Measurements from ENCODE around the gene DIAPH3. TPM values are rescaled to one million over a fixed set of nuclear protein-coding genes. Genes with fewer than 3 reads are reported as not detected.

Gene DIAPH3
- total RNA-seq, 2 experiments from 2014 or later = 21.7 to 23.2 TPM

DNA sequence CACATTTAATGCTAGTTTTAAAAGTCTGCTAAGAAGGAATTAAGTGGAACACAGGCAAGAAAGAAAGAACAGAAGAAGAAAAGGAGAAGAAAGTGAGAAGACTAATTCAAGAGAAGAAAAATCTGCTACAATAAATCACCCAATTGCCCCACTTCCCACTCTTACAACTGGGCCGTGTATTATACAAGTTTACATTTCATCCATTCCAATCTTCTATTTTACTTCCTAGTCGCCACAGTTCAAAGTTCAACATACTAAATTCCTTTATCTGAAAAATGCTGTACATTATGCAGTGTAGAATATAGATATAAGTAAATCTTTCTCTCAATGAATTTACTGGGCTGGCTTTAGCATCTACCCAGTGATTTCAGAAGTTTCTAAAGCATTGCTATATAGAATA is 328.2 kb downstream of the DIAPH3 start:
- Mint-ChIP-seq H3K4me3 (no peak overlapping the region), H3K36me3 (ENCODE audit: low read depth) (no peaks in the 10 kb centered on the region), H3K27me3 (no peaks in the 10 kb centered on the region), H3K27ac (no peak overlapping the region), H3K9me3 (no peaks in the 10 kb centered on the region), H3K4me1 (no peaks in the 10 kb centered on the region)
- POLR2A ChIA-PET = no interaction called here
- CTCF ChIA-PET = no interaction called here
- no peak for DNase-seq

DNA sequence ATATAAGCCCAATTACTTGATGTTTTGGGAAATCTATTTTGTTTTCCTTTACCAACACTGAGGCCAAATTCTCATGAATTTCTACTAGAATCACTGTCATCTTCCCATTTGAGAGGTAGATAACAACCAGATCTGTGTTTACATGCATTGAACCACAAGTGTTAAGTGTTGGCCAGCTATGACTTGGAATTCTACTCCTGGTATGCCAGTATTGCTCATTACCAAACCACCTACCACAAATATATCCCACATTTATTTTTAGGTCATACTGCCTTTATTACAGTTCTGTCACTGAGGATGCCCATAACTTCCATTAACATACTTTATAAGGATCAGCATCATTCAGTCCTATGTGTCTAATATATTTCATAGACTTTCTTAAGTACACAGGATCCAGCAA is 328.9 kb downstream of the DIAPH3 start:
- no peaks in the 10 kb centered on the region for H3K36me3 Mint-ChIP-seq (ENCODE audit: low read depth)
- ChIA-PET POLR2A (no interaction called here), CTCF (no interaction called here)
- no peak for DNase-seq
- no peak overlapping the region for H3K27ac Mint-ChIP-seq
- H3K27me3 Mint-ChIP-seq = no peaks in the 10 kb centered on the region
- H3K9me3 Mint-ChIP-seq = no peaks in the 10 kb centered on the region
- no peak overlapping the region for H3K4me3 Mint-ChIP-seq
- H3K4me1 Mint-ChIP-seq = no peaks in the 10 kb centered on the region

DNA sequence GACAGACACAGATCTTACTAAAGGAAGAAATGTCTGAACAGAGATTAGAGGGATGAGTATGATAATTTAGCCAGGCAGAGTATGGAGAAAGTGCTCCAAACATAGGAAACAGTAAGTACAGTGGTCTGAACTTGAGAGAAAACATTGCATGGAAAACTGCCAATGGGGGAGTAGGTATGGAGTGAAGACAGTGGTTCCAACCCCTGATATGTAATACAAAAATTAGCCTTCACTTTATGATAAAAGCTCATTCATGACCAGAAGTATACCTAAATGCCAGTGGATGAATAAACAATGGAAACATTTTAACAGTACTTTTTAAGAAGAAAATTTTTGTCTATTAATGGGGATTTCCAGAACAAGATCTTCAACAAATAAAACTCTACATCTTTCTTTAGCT is 334.0 kb downstream of the DIAPH3 start:
- H3K9me3 Mint-ChIP-seq = no peaks in the 10 kb centered on the region
- DNase-seq = no peak
- H3K4me3 Mint-ChIP-seq = no peak overlapping the region
- H3K27ac Mint-ChIP-seq = no peak overlapping the region
- ChIA-PET CTCF (no interaction called here), POLR2A (no interaction called here)
- H3K4me1 Mint-ChIP-seq = no peaks in the 10 kb centered on the region
- H3K36me3 Mint-ChIP-seq (ENCODE audit: low read depth) = no peaks in the 10 kb centered on the region
- H3K27me3 Mint-ChIP-seq = no peaks in the 10 kb centered on the region

DNA sequence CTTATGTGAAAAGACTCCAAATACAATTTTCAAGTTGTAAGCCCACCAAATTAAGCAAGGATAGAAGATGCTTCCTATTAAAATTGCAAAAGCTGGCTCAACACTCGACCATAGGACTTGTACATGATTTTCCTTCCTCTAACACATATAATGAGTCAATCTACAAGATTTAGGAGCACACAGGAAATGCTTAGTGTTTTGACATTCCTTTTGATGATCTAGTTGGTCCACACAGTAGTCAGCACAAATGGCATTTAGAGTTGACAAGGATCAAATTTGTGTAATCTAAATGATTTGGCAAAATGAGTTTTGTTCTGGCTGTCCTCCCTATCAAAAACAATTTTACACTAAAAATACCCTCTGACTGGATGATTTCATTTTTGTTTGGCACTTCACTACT is 340.2 kb downstream of the DIAPH3 start:
- Mint-ChIP-seq H3K4me3 (no peak overlapping the region), H3K9me3 (no peaks in the 10 kb centered on the region), H3K27me3 (no peaks in the 10 kb centered on the region), H3K4me1 (no peaks in the 10 kb centered on the region), H3K27ac (no peak overlapping the region), H3K36me3 (ENCODE audit: low read depth) (no peaks in the 10 kb centered on the region)
- POLR2A ChIA-PET = no interaction called here
- DNase-seq = no peak
- CTCF ChIA-PET = no interaction called here

DNA sequence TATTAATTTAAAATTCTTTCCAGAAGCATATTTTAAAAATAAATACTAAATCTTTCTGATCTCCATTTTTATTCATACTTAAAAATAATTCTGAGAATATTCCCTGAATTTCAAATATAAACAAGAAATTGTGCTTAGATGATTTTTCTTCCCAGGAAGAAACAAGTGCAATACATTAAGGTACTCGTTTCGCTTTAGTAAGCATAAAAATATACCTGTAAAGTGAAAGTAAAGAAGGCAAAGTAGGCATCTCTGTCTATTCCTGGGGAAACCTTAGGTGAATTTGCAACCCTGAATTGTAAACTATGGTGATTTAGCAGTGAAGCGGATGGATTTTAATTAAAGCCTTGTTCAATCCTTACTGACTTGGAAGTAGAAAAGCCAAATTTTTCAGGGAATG is 354.2 kb downstream of the DIAPH3 start:
- ChIA-PET POLR2A (interaction anchor here (0.6 kb wide), 1 partner anchor 381 kb away, joined by 3 read pairs; no protein-coding TSS in a partner anchor), CTCF (interaction anchor here (0.6 kb wide), 1 partner anchor 103 kb away, joined by 3 read pairs; no protein-coding TSS in a partner anchor)
- Mint-ChIP-seq H3K27me3 (no peaks in the 10 kb centered on the region), H3K36me3 (ENCODE audit: low read depth) (no peaks in the 10 kb centered on the region), H3K27ac (no peak overlapping the region), H3K4me1 (no peaks in the 10 kb centered on the region), H3K4me3 (no peak overlapping the region), H3K9me3 (no peaks in the 10 kb centered on the region)
- DNase-seq = no peak

DNA sequence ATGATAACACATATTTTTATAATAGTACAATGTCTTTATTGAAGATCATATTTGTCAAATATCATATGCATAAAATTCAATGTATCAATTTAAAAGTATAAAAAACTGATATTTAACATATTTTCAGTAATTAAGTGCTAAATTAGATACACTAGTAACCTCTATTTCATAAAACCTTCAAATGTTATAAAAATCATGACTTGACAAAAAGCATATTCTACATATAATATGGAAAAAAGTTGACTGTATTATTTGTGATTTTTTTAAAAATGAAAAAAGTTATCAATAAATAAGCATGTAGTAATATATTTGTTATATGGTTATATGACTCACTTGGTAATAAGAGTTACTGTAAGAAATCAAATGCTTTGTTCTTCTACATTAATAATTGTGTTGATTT is 356.9 kb downstream of the DIAPH3 start:
- no peak for DNase-seq
- Mint-ChIP-seq H3K27me3 (no peaks in the 10 kb centered on the region), H3K4me3 (no peak overlapping the region), H3K9me3 (no peaks in the 10 kb centered on the region), H3K36me3 (ENCODE audit: low read depth) (no peaks in the 10 kb centered on the region), H3K4me1 (no peaks in the 10 kb centered on the region), H3K27ac (no peak overlapping the region)
- CTCF ChIA-PET = no interaction called here
- POLR2A ChIA-PET = no interaction called here

DNA sequence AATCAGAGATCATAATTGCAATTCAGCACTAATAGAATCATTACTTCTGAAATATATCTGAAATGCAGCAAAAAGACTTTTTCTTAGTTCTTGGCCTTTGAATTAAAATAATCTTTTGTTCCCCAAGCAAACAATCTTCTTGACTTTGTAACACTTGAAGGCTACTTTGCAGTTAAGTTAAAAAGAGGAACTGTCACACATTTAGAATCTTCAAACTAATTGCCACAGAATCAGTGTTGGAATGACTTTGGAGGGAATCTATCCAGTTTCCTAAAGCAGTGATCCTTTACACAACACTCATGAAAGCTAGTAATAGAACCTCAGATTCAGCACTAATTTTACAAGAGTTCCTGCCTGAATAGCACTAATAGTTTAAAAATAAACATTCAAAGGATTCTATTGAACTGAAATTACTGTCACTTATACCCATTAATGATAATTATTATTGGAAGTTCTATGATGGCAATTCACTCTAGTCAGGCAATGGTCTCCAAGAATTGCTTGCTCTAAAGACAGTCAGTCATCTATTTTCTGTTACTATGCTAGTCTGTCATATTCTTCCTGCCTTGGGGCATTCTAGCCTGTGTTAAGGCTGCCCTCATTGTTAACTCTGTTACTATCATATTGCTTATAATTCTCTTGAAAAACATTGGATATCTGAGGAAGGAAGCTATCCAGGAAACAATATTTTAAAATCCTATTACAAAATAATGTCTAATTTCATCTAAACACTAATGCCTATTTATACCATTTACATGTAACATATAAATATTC is 362.4 kb downstream of the DIAPH3 start:
- ChIA-PET POLR2A (no interaction called here), CTCF (no interaction called here)
- DNase-seq = no peak
- Mint-ChIP-seq H3K9me3 (no peaks in the 10 kb centered on the region), H3K27ac (no peak overlapping the region), H3K36me3 (ENCODE audit: low read depth) (no peaks in the 10 kb centered on the region), H3K4me1 (no peaks in the 10 kb centered on the region), H3K27me3 (no peaks in the 10 kb centered on the region), H3K4me3 (no peak overlapping the region)

DNA sequence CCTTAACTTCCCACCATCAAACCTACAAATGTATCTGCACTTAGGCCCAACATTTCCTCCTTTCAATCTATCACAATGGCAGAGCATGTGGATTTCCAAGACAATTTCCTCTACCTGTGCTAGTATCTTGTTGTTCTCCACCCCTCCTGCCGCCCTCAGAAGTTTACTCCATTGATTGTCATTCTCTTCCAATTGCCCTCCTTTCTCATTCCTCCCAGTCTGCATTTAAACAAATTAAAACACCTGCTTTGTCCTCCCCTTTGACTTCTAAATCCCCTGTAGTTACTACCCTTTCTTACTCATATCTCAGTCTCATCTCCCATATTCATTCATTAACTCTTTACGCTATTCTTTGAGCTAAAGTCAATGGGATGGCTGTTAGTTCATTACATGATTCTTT is 370.6 kb downstream of the DIAPH3 start:
- H3K4me3 Mint-ChIP-seq = no peak overlapping the region
- no peak overlapping the region for H3K27ac Mint-ChIP-seq
- no peaks in the 10 kb centered on the region for H3K27me3 Mint-ChIP-seq
- ChIA-PET CTCF (no interaction called here), POLR2A (no interaction called here)
- H3K9me3 Mint-ChIP-seq = no peaks in the 10 kb centered on the region
- no peaks in the 10 kb centered on the region for H3K36me3 Mint-ChIP-seq (ENCODE audit: low read depth)
- DNase-seq = no peak
- H3K4me1 Mint-ChIP-seq = no peaks in the 10 kb centered on the region

DNA sequence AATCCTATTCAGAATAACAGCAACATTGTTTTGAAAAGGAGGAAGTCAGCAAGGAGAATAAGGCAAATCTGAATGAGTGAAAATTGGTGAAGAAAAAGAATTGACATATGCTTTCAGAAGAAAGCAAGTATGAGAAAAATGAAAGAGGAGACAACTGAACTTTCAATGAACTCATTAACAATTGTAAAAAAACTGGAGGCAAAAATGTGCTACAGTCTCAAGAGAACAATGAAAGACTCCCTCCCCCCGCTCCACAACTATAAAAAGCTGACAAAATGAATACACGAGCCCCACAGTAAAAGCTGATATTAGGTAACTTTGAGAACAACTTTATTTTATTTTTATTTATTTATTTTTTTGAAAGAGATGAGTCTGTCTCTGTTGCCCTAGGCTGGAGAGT is 373.1 kb downstream of the DIAPH3 start:
- no peak overlapping the region for H3K4me3 Mint-ChIP-seq
- H3K27me3 Mint-ChIP-seq = no peaks in the 10 kb centered on the region
- H3K36me3 Mint-ChIP-seq (ENCODE audit: low read depth) = no peaks in the 10 kb centered on the region
- no peaks in the 10 kb centered on the region for H3K4me1 Mint-ChIP-seq
- H3K9me3 Mint-ChIP-seq = no peaks in the 10 kb centered on the region
- H3K27ac Mint-ChIP-seq = no peak overlapping the region
- CTCF ChIA-PET = interaction anchor here (0.5 kb wide), 1 partner anchor 33 kb away, joined by 4 read pairs; no protein-coding TSS in a partner anchor
- DNase-seq = no peak
- POLR2A ChIA-PET = no interaction called here

DNA sequence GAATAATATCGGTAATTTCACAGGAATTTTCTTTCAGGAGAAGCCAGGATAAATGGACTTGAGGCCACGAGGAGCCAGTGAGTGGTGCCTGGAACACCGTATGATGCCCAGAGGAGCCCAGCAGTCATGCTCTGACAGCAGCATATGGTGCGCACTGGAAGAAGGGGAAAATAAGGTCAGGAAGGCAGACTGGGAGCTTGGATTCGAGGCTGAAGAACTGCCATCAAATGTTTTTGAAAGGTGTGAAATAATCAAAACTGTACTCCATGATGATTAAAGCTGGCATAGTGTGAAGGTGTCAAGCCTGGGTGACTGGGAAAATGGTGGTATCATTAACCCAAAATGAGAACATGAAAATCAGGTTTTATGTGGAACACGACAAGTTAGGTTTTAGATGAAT is 374.2 kb downstream of the DIAPH3 start:
- no peak overlapping the region for H3K27ac Mint-ChIP-seq
- POLR2A ChIA-PET = no interaction called here
- H3K4me1 Mint-ChIP-seq = no peaks in the 10 kb centered on the region
- DNase-seq = no peak
- no peaks in the 10 kb centered on the region for H3K36me3 Mint-ChIP-seq (ENCODE audit: low read depth)
- no peaks in the 10 kb centered on the region for H3K27me3 Mint-ChIP-seq
- H3K4me3 Mint-ChIP-seq = no peak overlapping the region
- no peaks in the 10 kb centered on the region for H3K9me3 Mint-ChIP-seq
- CTCF ChIA-PET = no interaction called here

DNA sequence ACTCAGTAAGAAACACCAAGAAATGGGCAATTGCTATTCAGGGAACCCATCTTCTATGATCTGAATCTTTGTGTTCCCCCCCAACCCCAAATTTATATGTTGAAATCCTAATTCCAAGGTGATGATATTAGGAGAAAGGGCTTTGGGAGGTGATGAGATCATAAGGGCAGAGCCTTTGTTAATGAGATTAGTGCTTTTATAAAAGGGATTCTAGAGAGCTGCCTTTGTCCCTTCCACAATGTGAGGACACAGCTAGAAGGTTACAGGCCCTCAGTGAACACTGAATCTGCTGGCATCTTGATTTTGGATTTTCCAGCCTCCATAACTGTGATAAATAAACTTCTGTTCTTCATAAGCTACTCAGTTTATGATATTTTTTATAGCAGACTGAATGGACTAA is 376.0 kb downstream of the DIAPH3 start:
- Mint-ChIP-seq H3K4me3 (no peak overlapping the region), H3K27ac (no peak overlapping the region), H3K36me3 (ENCODE audit: low read depth) (no peaks in the 10 kb centered on the region), H3K9me3 (no peaks in the 10 kb centered on the region), H3K27me3 (no peaks in the 10 kb centered on the region), H3K4me1 (no peaks in the 10 kb centered on the region)
- ChIA-PET CTCF (no interaction called here), POLR2A (no interaction called here)
- DNase-seq = no peak

DNA sequence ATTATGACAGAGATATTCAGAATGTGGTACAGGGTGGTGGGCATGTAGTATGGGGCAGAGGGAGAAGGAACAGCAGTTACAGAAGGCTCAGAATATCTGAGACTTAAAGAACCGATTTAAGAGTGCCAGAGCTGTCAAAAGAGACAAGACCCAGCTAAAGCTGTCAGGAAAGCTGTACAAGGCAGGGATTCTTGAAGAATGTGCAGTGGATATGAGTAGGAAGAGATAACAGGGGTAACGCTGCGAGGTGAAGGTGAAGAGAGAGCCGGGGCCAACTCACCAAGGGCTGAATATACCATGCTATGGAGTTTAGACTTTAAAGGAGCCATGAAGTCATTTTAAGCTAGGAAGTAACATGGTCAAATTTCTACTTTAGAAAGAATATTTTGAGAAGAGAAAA is 381.0 kb downstream of the DIAPH3 start:
- ChIA-PET POLR2A (no interaction called here), CTCF (no interaction called here)
- H3K27me3 Mint-ChIP-seq = no peaks in the 10 kb centered on the region
- no peaks in the 10 kb centered on the region for H3K4me1 Mint-ChIP-seq
- no peaks in the 10 kb centered on the region for H3K36me3 Mint-ChIP-seq (ENCODE audit: low read depth)
- no peak overlapping the region for H3K4me3 Mint-ChIP-seq
- no peak for DNase-seq
- no peak overlapping the region for H3K27ac Mint-ChIP-seq
- no peaks in the 10 kb centered on the region for H3K9me3 Mint-ChIP-seq

DNA sequence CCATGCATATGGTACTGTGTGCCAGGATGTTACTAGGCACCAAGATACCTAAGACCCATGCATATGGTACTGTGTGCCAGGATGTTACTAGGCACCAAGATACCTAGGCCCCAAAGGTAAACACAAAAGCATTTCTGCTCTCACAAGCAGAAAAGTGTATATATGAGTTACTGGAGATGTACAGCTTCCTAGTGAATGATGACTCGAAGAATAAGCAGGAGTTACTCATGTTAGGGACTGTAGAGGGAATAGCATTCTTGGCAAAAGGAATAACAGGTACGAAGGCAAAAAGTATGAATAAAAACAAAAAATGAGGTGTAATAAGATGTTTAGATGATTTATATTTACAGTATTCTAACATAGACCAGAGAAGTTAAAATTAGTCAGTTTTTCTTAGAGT is 383.7 kb downstream of the DIAPH3 start:
- no peak overlapping the region for H3K27ac Mint-ChIP-seq

DNA sequence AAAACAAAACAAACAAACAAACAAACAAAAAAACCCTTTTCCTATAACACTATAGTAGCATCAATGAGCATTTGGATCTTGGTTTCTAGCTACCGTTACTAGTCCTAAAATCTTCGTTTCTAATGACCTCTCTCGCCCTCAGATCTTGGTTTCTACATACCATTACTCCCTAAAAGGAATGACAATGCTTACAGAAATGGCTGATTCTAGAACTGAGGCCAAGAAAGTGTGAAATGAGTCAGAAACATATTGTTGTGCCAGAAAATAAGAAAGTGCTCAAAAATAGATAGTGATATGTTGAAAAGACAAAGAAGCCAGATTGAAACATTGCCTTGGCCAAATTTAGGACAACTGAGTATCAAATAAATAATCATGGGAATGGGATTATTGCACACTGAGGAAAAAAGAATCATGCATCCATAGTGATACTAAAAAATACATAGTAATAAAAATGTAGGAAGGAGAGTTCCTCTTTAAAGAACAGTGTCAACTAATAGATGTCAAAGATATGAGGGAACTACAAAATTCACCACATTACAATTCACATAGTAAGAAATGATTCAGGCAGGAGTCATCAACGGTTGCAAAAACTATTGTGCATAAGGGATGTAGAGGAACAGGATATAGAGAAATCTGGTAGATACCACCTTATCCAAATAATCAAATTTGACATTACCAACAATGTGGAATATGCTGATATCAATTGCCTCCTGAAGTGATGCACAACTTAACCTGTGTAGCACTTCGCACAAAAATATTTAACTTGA is 386.6 kb downstream of the DIAPH3 start:
- no peak for DNase-seq
- Mint-ChIP-seq H3K4me1 (no peaks in the 10 kb centered on the region), H3K27me3 (no peaks in the 10 kb centered on the region), H3K27ac (no peak overlapping the region), H3K4me3 (no peak overlapping the region), H3K36me3 (ENCODE audit: low read depth) (no peaks in the 10 kb centered on the region), H3K9me3 (no peaks in the 10 kb centered on the region)
- POLR2A ChIA-PET = no interaction called here
- CTCF ChIA-PET = no interaction called here

More for the DNA sequence above, 383.7 kb downstream of the DIAPH3 start:
- no peak for DNase-seq
- no peaks in the 10 kb centered on the region for H3K27me3 Mint-ChIP-seq
- no peak overlapping the region for H3K4me3 Mint-ChIP-seq
- no peaks in the 10 kb centered on the region for H3K9me3 Mint-ChIP-seq
- H3K4me1 Mint-ChIP-seq = no peaks in the 10 kb centered on the region
- H3K36me3 Mint-ChIP-seq (ENCODE audit: low read depth) = no peaks in the 10 kb centered on the region
- POLR2A ChIA-PET = no interaction called here
- CTCF ChIA-PET = no interaction called here

Data from activated CD4-positive, alpha-beta memory T cell treated with anti-CD3 and anti-CD28 coated beads, Interleukin-2, amount 10 ng/mL, durations not matched to agents 7 days and 5 days (primary cell).